ENCODE measurements around the gene SCAF8. TPM values are rescaled to one million over a fixed set of nuclear protein-coding genes. Genes with fewer than 3 reads are reported as not detected.

Gene SCAF8
- total and polyA plus RNA-seq, 2 of the 8 experiments (the other 6 are each of a cell fraction or from before 2014, with no cell fraction given): 20.3 to 46.3 TPM

DNA sequence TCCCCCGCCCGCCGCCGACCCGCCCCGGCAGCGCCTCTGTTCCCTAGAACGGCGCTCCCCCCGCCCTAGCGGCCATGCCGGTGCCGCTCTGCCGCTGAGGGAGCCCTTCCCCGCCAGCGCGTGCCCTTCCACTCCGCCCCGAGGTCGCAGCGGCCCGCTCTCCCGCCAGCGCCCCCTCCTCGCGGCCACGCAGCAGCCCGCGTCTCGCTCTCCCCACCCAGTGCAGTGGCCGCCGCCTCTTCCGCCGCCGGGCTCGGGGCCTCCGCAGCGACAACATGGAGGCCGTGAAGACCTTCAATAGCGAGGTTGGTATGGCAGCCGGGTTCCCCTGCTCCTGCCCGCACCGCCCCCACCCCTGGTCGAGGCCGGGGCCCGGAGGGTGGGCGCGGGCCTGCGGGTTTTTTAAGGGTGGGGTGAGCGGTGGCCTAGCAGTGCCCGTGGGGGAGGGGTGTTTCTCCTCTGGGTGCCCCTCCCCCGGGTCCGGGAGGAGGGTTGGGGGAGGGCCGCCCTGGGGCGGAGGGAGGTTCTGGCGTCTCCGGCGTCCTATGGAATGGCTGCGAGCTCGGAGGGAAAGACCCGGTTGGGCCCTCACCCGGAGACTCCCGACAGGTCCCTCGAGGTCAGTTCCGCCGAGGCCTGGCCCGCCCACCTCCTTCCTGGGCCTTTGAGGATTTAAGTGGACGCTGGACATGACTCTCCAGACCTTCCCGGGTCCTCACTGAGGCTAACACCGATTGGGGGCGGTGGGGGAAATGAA is 588 bp downstream of the SCAF8 start:
- ChIA-PET POLR2A (ENCODE audit: partially characterized antibody) (interaction anchor here (0.6 to 6.3 kb wide), 13 partner anchors 9 to 312 kb away, joined by 3 to 65 read pairs (median 4); no protein-coding TSS in a partner anchor), CTCF (ENCODE audit: partially characterized antibody) (interaction anchor here (0.9 to 1.1 kb wide), 3 partner anchors 16 to 47 kb away, joined by 3 to 4 read pairs (median 4); no protein-coding TSS in a partner anchor)
- 2% methylated on average over 31 of the region's 71 CpGs; no CpG with 5 or more reads in 1 of the 2 experiments for WGBS, 2 experiments (ENCODE audit: extremely low coverage in 1 of 2, insufficient coverage in 1 of 2, insufficient read length in 1 of 2, insufficient replicate concordance in 2 of 2, low coverage in 1 of 2, low lambda C conversion rate in 2 of 2, missing lambda C conversion rate in 1 of 2)
- H3K56ac ChIP-seq (replicated peaks; ENCODE audit: insufficient read length, low read depth, low read length): peak overlapping the region; percentile 86
- peak overlapping the region; percentile 99 for H3K27ac ChIP-seq (ENCODE audit: low read depth, low read length)
- H3K4ac ChIP-seq (replicated peaks; ENCODE audit: insufficient read length, low read depth, low read length): peak overlapping the region; percentile 84
- peak overlapping the region; percentile 34; the same call in 1 of the 2 replicates for H2BK12ac ChIP-seq (ENCODE audit: low read depth, low read length)
- no peak overlapping the region for H3K23ac ChIP-seq (ENCODE audit: insufficient read length)
- no peak overlapping the region; the same call in 1 of the 2 replicates for H2AFZ ChIP-seq (ENCODE audit: low read length)
- peak overlapping the region; percentile 74 to 92 for H3K4me2 ChIP-seq (ENCODE audit: insufficient read depth in 1 of 2, low read depth in 2 of 2, low read length in 2 of 2)
- H3K4me3 ChIP-seq (ENCODE audit: extremely low read depth in 1 of 4, insufficient read depth in 2 of 4, low read depth in 3 of 4, low read length in 4 of 4): peak overlapping the region; percentile 72 to 97 (median 87)
- H3K9me3 ChIP-seq (ENCODE audit: insufficient read depth in 2 of 2, low read depth in 1 of 2, low read length in 1 of 2): no peaks in the 10 kb centered on the region
- H3K27me3 ChIP-seq (replicated peaks in 1 of 4; ENCODE audit: control insufficient read depth in 3 of 4, extremely low read depth in 1 of 4, insufficient read depth in 3 of 4, low read length in 3 of 4): no peaks in the 10 kb centered on the region
- H2BK15ac ChIP-seq (ENCODE audit: low read length): no peak overlapping the region
- no peak for FAIRE-seq
- H3K9ac ChIP-seq (replicated peaks in 1 of 4; ENCODE audit: extremely low read depth in 1 of 4, low read depth in 3 of 4, low read length in 3 of 4): peak overlapping the region; percentile 86 to 100 (median 98)
- peaks cover 1 to 9% (median 6%) of the 10 kb centered on the region in 4 experiments for H3K4me1 ChIP-seq (replicated peaks in 1 of 4; ENCODE audit: control insufficient read depth in 3 of 4, insufficient read depth in 4 of 4, low read length in 3 of 4)
- no peaks in the 10 kb centered on the region; a peak in 1 of 8 replicates for H3K36me3 ChIP-seq (ENCODE audit: control insufficient read depth in 2 of 4, insufficient read depth in 4 of 4, low read length in 3 of 4)
- H3K79me2 ChIP-seq (ENCODE audit: control insufficient read depth in 1 of 2, insufficient read depth in 2 of 2, low read length in 2 of 2): peaks cover 36 to 47% of the 10 kb centered on the region in 2 experiments
- peaks cover 3 to 6% of the 10 kb centered on the region in 2 experiments for H4K20me1 ChIP-seq (replicated peaks in 1 of 2; ENCODE audit: control insufficient read depth in 1 of 2, insufficient read depth in 2 of 2, low read length in 2 of 2)
- peak overlapping the region; percentile 95 for H4K91ac ChIP-seq (replicated peaks; ENCODE audit: insufficient read length, low read length)
- H2BK120ac ChIP-seq (replicated peaks; ENCODE audit: low read depth, low read length): no peak overlapping the region
- no peak overlapping the region for H3K14ac ChIP-seq (ENCODE audit: insufficient read length)
- peak; percentile 89 for DNase-seq (ENCODE audit: low read depth in 1 of 2, low spot score in 2 of 2)
- peak overlapping the region; percentile 100 for H4K8ac ChIP-seq (ENCODE audit: extremely low read depth, insufficient read depth, low read length)
- H4K5ac ChIP-seq (ENCODE audit: insufficient read length, low read depth, low read length): peak overlapping the region; percentile 94
- H3K23me2 ChIP-seq (ENCODE audit: low read depth, low read length): peaks cover 2% of the 10 kb centered on the region; the same call in 1 of the 2 replicates
- H3K18ac ChIP-seq (ENCODE audit: extremely low read depth, low read length): peak overlapping the region; percentile 89; the same call in 1 of the 2 replicates
- no peak overlapping the region for H2BK20ac ChIP-seq (ENCODE audit: low read length)
- no peak overlapping the region for H2AK5ac ChIP-seq (ENCODE audit: low read depth, low read length)
- H2BK5ac ChIP-seq (ENCODE audit: low read depth, low read length): peak overlapping the region; percentile 99
- no peaks in the 10 kb centered on the region for H3K79me1 ChIP-seq (ENCODE audit: low read depth, low read length)
- TF ChIP-seq CBX8 (IDR thresholded peaks at IDR 0.05; ENCODE audit: borderline replicate concordance, low read depth, low read length): no peak
- TF ChIP-seq EGR1 (IDR thresholded peaks at IDR 0.05; ENCODE audit: borderline replicate concordance, low read depth, low read length): peak; percentile 5; the same call in 1 of the 2 replicates
- TF ChIP-seq TBP (IDR thresholded peaks at IDR 0.05; ENCODE audit: low read depth, low read length): peak; percentile 93
- peak; percentile 78 for TF ChIP-seq SP1 (IDR thresholded peaks at IDR 0.05; ENCODE audit: low read depth, low read length)
- TF ChIP-seq BACH1 (IDR thresholded peaks at IDR 0.05; ENCODE audit: low read length): no peak
- TF ChIP-seq E2F6 (IDR thresholded peaks at IDR 0.05): peak; percentile 75
- TF ChIP-seq ATF2 (IDR thresholded peaks at IDR 0.05; ENCODE audit: low read length): no peak
- peak; percentile 89 for TF ChIP-seq POLR2AphosphoS5 (IDR thresholded peaks at IDR 0.05; ENCODE audit: low read depth, low read length)
- TF ChIP-seq CHD2 (IDR thresholded peaks at IDR 0.05; ENCODE audit: low read length): peak; percentile 10; the same call in 1 of the 2 replicates
- peak; percentile 17; the same call in 1 of the 2 replicates for TF ChIP-seq SP2 (IDR thresholded peaks at IDR 0.05; ENCODE audit: low read length)
